ENCODE results near the gene MUSK.

- TF ChIP-seq PBX3 (IDR thresholded peaks at IDR 0.05), result no peak
- TF ChIP-seq CTCF (IDR thresholded peaks at IDR 0.05), result no peak
- no peak for TF ChIP-seq CBX2 (IDR thresholded peaks at IDR 0.05; ENCODE audit: borderline replicate concordance, low read depth)
- no peak for TF ChIP-seq HOXB5 (CRISPR knock-in tag; IDR thresholded peaks at IDR 0.05)
- TF ChIP-seq FOSL2 (IDR thresholded peaks at IDR 0.05), result no peak
- TF ChIP-seq FOSL2 (CRISPR knock-in tag; IDR thresholded peaks at IDR 0.05), result no peak
- TF ChIP-seq MAX (IDR thresholded peaks at IDR 0.05), result no peak
- TF ChIP-seq POLR2AphosphoS2 (conservative IDR thresholded peaks at IDR 0.05; ENCODE audit: low read length), result no peak
- no peak for TF ChIP-seq POLR2A (IDR thresholded peaks at IDR 0.05; ENCODE audit: low read length)
- no peak for TF ChIP-seq RFX5 (IDR thresholded peaks at IDR 0.05)
- no peak for TF ChIP-seq CHD2 (IDR thresholded peaks at IDR 0.05; ENCODE audit: low read length, partially characterized antibody)
- no peak for TF ChIP-seq HMGXB4 (CRISPR knock-in tag; IDR thresholded peaks at IDR 0.05; ENCODE audit: borderline replicate concordance)
- TF ChIP-seq MAFK (IDR thresholded peaks at IDR 0.05; ENCODE audit: partially characterized antibody), result no peak
- no peak for TF ChIP-seq EP300 (IDR thresholded peaks at IDR 0.05)
- TF ChIP-seq E2F6 (IDR thresholded peaks at IDR 0.05; ENCODE audit: borderline replicate concordance, low read depth), result no peak
These were observed 59.5 kb downstream of the MUSK start for GRCh38 chr9:110728058-110728457.
